RWPE1 (cell line): Measurements from ENCODE around the gene RALA.
A peak's percentile ranks its signal among the peaks of the same experiment; 100 is the strongest.
"Not testable (repeated sequence)": the region's sequence is repeated elsewhere in the genome, so short reads cannot be mapped to it uniquely, and the experiment has no call there.

Experiments used
- CTCF ChIA-PET: fragments of 350-600 bp; sonication (Branson Sonifier 250); formaldehyde crosslinking; extraction: SDS; loops from one replicate; lab custom pipeline; 2021; lab: Yijun Ruan, JAX
- POLR2A ChIA-PET: fragments of 400-600 bp; formaldehyde crosslinking; extraction: SDS; loops from one replicate; lab custom pipeline; 2020; ENCODE audit warnings: antibody characterized with exemption; ENCODE audit not compliant: low non-redundant PET; lab: Yijun Ruan, JAX
- DNase-seq: peaks from one replicate; pipeline ENCODE4 v3.0.0; 2012; ENCODE audit warnings: low spot score
- H3K27ac ChIP-seq: fragments of 450-650 bp; 2 replicates; pipeline ENCODE4 v1.5.1; 2017
- TF ChIP-seq, protein P1 (sequence below): fragments of 450-650 bp; conservative IDR thresholded peaks from 2 replicates; pipeline ENCODE4 v1.5.1; 2017; ENCODE audit warnings: low read depth, mild to moderate bottlenecking

The RALA gene

DNA sequence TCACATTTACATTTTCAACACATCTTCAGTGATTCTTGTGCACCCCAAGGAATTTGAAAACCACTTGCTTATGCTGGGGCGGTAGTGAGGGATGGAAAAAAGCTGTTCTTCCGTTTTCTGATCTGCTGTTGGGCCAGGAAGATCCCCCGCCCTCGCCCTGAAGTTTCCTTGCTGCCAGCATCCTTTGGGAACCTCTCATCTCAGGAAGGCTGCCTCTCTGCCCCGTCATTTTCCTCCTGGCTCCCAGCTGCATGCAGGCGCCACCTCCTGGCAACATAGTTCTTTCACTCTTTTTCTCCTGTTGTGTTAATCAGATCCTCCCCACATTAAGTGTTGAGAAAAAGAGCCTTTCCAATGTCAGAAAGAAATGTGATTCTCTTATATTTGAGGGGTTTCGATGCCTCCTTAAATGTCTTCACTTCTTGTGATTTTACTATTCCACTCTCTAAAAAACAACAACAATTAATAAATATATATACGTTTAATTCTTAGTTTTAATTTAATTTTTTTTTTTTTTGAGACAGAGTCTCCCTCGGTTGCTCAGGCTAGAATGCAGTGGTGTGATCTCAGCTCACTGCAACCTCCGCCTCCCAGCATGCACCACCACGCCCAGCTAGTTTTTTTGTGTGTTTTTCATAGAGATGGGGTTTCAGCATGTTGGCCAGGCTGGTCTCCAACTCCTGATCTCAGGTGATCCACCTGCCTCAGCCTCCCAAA is 122.9 kb downstream of the RALA start:
- ChIA-PET POLR2A (no interaction called here), CTCF (interaction anchor here (0.5 to 3.0 kb wide), 13 partner anchors 14 to 413 kb away, joined by 3 to 40 read pairs (median 3); no protein-coding TSS in a partner anchor)
- peak; percentile 89 for DNase-seq
- peak overlapping the region; percentile 37 for H3K27ac ChIP-seq
- TF ChIP-seq, protein P1, sequence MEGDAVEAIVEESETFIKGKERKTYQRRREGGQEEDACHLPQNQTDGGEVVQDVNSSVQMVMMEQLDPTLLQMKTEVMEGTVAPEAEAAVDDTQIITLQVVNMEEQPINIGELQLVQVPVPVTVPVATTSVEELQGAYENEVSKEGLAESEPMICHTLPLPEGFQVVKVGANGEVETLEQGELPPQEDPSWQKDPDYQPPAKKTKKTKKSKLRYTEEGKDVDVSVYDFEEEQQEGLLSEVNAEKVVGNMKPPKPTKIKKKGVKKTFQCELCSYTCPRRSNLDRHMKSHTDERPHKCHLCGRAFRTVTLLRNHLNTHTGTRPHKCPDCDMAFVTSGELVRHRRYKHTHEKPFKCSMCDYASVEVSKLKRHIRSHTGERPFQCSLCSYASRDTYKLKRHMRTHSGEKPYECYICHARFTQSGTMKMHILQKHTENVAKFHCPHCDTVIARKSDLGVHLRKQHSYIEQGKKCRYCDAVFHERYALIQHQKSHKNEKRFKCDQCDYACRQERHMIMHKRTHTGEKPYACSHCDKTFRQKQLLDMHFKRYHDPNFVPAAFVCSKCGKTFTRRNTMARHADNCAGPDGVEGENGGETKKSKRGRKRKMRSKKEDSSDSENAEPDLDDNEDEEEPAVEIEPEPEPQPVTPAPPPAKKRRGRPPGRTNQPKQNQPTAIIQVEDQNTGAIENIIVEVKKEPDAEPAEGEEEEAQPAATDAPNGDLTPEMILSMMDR = peak; percentile 91

DNA sequence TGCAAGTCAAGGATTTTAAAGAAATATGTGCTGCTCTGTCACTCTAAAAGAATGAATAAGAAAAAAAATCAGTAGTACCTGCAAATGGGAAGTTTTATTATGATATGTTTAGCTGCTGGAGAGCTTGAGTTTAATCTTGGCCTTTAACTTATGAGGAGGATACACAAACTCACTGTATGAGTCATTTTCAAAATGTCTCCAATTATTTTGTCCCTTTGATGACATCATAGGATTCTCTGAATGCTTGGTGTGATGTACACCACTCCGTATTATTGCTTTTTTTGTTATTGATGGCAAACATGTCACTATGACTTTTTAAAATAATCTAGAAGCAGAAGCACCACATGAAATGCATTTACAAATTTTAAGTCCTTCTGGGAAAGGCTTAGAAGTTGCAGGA is 125.8 kb downstream of the RALA start:
- TF ChIP-seq, protein P1 = no peak
- POLR2A ChIA-PET = no interaction called here
- no peak for DNase-seq
- CTCF ChIA-PET = no interaction called here
- no peak overlapping the region for H3K27ac ChIP-seq

DNA sequence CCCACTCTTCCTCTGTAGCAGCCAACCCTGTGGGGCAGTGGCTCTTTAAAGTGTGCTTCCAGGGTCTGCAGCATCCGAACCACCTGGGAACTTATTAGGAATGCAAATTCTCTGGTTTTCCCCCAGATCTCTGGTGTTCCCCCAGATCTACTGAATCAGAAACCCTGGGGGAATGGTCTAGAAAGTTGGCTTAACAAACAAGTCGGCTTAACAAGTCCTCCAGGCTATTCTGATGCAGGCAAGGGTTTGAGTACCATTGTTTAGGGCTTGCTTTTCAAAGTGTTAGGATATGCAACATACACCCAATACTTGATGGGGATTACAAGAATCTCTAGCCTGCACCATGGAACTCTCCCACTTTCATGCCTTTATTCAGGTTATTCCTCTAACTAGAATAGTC is 126.3 kb downstream of the RALA start:
- no peak overlapping the region for H3K27ac ChIP-seq
- CTCF ChIA-PET = no interaction called here
- POLR2A ChIA-PET = no interaction called here
- TF ChIP-seq, protein P1 = no peak
- DNase-seq = no peak

DNA sequence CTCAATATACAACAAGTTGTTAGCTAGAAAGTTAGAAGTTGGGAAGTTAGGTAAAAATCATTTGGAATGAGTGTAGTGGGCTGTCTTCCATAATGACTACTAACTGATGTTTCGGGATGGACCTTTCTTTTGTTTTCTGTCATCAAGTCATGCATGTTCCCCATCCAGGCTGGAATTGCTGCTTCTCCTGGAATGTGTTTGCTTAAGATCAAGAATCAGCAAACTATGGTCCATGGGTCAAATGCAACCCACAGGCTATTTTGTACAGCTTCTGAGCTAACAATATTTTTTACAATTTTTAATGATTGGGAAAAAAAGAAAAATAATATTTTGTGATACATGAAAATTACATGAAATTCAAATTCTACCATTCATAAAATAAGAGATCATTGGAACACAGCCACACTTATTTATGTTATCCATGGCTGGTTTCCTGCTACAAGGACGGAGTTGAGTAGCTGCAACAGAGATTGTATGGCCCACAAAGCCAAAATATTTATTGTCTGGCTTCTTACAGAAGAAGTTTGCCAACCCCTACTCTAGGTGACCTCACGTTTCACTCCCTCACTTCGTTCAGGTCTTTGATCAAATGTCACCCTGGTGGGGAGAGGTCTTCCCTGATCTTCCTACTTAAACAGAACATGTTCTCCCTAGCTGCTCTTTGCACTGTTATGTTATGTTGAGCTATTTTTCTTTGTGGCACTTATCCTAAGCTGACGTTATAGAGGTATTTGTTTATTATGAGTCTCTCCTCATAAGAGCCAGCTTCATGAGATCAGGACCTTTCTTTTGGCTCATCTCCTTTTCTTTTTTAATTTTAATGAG is 127.1 kb downstream of the RALA start:
- ChIA-PET POLR2A (no interaction called here), CTCF (interaction anchor here (1.6 kb wide), 1 partner anchor 170 kb away, joined by 8 read pairs; no protein-coding TSS in a partner anchor)
- H3K27ac ChIP-seq = no peak overlapping the region
- TF ChIP-seq, protein P1 = no peak
- DNase-seq = no peak

DNA sequence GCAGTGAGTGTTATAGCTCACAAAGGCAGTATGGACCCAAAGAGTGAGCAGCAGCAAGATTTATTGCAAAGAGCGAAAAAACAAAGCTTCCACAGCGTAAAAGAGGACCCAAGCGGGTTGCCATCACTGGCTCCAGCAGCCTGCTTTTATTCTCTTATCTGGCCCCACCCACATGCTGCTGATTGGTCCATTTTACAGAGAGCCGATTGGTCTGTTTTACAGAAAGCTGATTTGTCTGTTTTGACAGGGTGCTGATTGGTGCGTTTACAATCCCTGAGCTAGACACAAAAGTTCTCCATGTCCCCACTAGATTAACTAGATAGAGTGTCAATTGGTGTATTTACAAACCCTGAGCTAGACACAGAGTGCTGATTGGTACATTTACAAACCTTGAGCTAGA is 129.9 kb downstream of the RALA start:
- POLR2A ChIA-PET, DNase-seq, H3K27ac ChIP-seq: not testable (repeated sequence)
- CTCF ChIA-PET = interaction anchor here (0.6 kb wide), 1 partner anchor 355 kb away, joined by 4 read pairs; no protein-coding TSS in a partner anchor

DNA sequence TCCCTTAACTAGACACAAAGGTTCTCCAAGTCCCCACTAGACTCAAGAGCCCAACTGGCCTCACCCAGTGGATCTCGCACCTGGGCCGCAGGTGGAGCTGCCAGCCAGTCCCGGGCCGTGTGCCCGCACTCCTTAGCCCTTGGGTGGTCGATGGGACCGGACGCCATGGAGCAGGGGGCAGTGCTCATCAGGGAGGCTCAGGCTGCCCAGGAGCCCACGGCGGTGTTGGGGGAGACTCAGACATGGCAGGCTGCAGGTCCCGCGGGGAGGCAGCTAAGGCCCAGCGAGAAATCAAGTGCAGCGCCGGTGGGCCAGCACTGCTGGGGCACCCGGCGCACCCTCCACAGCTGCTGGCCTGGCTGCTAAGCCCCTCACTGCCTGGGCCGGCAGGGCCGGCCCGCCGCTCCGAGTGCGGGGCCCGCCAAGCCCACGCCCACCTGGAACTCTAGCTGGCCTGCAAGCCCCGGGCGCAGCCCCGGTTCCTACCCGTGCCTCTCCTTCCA is 130.5 kb downstream of the RALA start:
- CTCF ChIA-PET = interaction anchor here (0.6 kb wide), 1 partner anchor 408 kb away, joined by 3 read pairs; no protein-coding TSS in a partner anchor
- TF ChIP-seq, protein P1 = no peak
- no peak overlapping the region for H3K27ac ChIP-seq
- POLR2A ChIA-PET = no interaction called here
- no peak for DNase-seq
